Measurements from ENCODE around the gene UBA52.

GRCh38 chr19:18574691-18575291 lies 3.1 kb downstream of the UBA52 start:
- no peak for TF ChIP-seq POLR2AphosphoS5 (IDR thresholded peaks at IDR 0.05; ENCODE audit: borderline replicate concordance, low read depth, low read length)
- no peak for TF ChIP-seq EZH2 (IDR thresholded peaks at IDR 0.05)
